CD4-positive, alpha-beta T cell treated with Interleukin-12 subunit alpha and Interleukin-12 subunit beta, for 1 hour (primary cell): ENCODE measurements around the gene CYS1.
"Not testable (repeated sequence)": the region's sequence is repeated elsewhere in the genome, so short reads cannot be mapped to it uniquely, and the experiment has no call there.

Source experiments
- DNase-seq: peaks from one replicate; pipeline ENCODE4 v3.0.0-alpha.2; 2020

Gene CYS1

DNA sequence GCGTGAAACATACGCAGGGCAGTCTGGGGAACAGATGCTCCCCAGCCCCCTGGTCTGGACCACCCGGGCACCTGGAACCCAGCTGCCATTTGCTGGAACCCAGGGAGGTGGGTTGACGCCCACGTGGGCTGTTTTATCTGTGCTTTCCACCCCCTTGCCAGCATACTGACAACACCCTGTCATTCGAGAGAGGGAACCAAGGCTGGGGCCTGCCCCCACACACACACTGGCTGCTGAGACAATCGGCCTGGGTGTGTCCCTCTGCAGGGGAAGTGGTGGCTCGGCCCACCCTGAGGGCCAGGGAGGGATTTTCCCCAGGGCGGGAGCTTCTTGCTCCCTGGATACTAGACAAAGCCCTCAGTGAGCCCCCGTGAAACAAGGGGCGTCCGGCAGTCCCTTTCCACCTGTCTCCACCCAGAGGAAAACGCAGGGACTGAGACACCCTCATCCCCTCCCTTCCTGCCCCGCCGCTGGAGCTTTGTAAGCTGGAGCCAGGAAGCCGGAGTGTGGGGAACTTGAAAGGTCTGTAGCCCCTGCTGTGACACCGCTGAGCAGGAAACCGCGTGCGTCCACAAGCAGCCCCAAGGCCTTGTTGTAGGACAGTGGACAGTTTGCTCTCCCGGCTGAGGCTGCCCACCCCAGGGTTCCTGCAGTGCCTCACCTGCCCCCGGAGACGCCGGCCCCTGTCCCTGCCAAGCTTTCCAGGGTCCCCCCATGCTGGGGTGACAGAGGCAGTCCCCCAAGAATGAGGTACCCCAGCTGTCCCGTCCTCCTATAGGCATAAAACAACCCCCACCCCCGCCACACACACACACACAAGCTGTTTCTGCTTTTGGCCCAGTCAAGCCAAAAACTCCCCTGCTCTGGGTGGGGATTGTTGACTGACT is 51.0 kb downstream of the CYS1 start:
- peak; percentile 77 for DNase-seq

GRCh38 chr2:10028407-10028987 is 51.7 kb downstream of the CYS1 start:
- no peak for DNase-seq

GRCh38 chr2:10027660-10028330 is 52.4 kb downstream of the CYS1 start:
- DNase-seq = no peak

GRCh38 chr2:10026940-10027569 is 53.2 kb downstream of the CYS1 start:
- DNase-seq = no peak

GRCh38 chr2:10022966-10023662 is 57.1 kb downstream of the CYS1 start:
- DNase-seq = no peak

DNA sequence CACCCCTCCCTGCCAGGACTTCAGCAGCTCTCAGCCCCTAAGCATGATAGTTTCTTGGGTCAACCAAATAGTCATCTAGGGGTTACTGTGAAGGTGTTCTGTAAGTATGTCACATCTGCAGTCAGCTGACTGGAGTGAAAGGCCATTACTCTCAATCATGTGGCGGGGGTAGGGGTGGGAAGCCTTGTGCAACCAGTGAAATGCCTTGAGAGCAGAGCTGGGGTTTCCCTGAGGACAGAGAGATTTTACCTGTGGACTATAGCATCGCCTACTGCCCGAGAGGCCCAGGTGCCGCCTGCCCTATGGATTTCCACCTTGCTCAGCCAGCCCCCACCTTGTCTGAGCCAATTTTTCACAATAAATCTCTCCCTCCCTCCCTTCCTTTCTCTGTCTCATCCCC is 57.8 kb downstream of the CYS1 start:
- no peak for DNase-seq

GRCh38 chr2:10022041-10022421 is 58.2 kb downstream of the CYS1 start:
- no peak for DNase-seq

GRCh38 chr2:10019602-10020400 is 60.4 kb downstream of the CYS1 start:
- DNase-seq = no peak

DNA sequence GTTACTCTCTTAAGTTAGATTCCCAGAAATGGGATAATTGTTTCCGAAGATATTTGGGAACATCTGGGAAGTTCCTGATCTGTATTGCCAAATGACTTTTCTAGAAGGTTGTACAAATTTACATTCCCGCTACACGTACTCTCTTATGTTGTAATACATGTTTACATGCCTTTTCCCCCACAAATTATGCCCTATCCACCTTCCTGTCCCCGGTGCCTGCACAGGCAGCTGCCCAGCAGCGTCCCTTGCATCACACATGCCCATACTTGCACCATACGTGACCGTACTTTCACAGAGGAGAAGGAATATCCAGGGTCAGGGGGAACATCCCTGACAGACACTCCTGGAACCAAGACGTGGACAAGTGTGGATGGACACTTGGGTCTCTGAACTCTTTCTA is 61.0 kb downstream of the CYS1 start:
- DNase-seq = no peak

DNA sequence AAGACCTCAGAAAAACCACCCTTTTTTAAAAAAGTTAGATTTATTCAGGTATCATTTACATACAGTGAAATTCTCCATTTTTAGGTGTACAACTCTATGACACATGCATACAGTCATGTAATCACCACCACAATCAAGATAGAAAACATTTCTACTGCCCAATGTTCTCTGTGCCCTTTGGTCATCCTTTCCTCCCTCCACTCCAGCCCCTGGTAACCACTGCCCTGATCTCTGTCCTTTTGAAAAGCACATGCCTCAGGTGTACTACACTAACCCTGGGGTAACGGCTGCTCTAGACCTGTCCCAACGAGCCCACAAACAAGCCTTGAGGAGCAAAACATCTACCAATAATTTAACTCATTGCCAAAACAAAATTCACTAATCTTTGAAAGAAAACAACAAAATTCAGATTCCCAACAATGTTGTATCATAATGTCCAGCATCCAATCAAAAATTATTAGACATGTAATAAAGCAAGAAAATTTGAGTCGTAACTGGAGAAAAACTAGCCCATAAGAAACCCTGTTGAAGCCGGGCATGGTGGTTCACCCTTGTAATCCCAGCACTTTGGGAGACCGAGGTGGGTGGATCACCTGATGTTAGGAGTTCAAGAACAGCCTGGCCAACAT is 62.8 kb downstream of the CYS1 start:
- DNase-seq = no peak

DNA sequence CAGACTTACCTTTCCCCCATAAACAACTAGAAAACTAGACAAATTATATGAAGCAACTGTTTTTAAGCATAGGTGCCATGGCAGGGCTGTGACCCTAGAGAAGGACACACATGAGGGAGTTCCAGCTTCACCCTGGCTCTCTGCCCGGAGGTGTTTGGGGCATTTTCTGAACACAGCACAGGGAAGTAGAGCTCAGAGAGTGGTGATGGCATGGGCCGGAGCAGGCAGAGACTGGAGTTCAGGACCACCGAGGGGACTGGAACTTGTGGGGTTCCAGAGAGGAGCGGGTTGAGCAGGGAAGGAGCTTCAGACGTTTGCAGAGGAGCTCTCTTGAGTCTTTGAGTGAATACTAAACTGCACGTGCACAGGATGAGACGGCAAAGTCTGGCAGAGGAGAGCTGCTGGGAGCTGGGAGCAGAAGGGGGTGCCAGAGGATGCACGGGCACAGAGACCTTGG is 63.4 kb downstream of the CYS1 start:
- DNase-seq = no peak

GRCh38 chr2:10016001-10016801 is 64.0 kb downstream of the CYS1 start:
- DNase-seq = no peak

GRCh38 chr2:10015376-10015989 is 64.7 kb downstream of the CYS1 start:
- not testable (repeated sequence) for DNase-seq

- DNase-seq = no peak
Observed at GRCh38 chr2:10014418-10015190, 65.6 kb downstream of the CYS1 start.

- not testable (repeated sequence) for DNase-seq
Observed at GRCh38 chr2:10013651-10014417, 66.4 kb downstream of the CYS1 start.

DNA sequence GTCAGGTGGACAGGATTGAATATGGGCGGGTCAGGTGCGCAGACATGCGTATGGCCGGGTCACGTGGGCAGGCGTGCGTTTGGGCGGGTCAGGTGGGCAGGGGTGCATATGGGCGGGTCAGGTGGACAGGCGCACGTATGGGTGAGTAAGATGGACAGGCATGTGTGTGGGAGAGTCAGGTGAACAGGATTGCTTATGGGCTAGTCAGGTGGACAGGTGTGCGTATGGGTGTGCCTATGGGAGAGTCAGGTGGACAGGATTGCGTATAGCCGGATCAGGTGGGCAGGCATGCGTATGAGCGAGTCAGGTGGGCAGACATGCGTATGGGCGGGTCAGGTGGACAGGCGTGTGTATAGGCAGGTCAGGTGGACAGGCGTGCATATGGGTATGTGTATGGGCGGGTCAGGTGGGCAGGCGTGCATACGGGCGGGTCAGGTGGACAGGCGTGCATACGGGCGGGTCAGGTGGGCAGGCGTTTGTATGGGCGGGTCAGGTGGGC is 67.2 kb downstream of the CYS1 start:
- DNase-seq = no peak

GRCh38 chr2:10012366-10012962 is 67.7 kb downstream of the CYS1 start:
- DNase-seq = not testable (repeated sequence)
